Tracheal epithelial cell (primary cell): ENCODE data around the gene TMEM31. TPM values are rescaled to one million over a fixed set of nuclear protein-coding genes. Genes with fewer than 3 reads are reported as not detected.

Source experiments
- total RNA-seq: library from RNA; depleted of rRNA; stranded (reverse); fragments of >200 nt; gene quantifications from 2 replicates; pipeline ENCODE4 v1.2.1, GENCODE V29; 2014

The TMEM31 gene, protein sequence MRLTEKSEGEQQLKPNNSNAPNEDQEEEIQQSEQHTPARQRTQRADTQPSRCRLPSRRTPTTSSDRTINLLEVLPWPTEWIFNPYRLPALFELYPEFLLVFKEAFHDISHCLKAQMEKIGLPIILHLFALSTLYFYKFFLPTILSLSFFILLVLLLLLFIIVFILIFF
- not detected in 2 replicates for total RNA-seq

GRCh38 chrX:103710609-103711008 lies at the start of gene TMEM31:
Gene TMEM31, plus strand, starts transcription at chrX:103710909. Its CDS starts 1,350 bp downstream, at chrX:103712259.

DNA sequence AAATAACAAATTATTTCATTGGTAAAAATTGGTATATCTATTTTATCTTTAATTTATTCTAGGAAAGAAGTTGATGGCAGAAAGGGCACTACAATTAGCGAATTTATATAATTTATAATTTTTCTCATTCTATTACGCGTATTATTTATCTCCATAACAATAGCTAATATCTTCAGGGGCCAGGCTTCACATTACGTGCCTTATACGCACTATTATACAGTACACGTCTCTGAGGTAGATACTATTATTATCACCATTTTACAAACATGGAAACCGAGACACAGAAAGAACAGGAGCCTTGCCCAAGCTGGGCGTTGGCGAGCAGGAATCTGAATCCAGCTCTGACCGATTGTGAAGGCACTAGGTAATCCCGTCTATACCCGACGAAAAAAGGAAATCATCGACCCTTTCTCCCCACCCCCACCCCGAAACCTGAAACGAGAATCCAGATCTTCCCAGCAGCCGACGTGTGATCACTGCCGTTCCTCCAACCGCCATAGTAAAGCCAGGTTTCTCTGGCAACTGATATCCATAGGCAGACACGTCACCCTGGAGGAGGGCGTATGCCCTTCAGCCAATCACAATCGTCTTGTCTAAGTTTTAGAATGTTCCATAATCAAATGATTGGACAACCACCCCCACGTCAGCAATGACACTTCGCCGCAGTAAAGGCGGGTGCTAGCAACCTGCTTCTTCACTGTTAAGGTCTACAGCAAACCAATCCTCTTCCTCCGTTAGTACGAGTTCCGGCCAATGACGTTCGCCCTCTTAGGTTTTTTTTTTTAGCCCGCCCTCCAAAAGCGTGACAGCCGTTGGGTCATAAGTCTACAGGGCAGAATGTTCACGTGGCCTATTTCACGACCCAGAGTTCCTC lies 24.3 kb upstream of the TMEM31 start, which contains the start of gene MORF4L2:
Gene MORF4L2, minus strand, starts transcription at position 501 of the 874 bp plus-strand sequence. CDS start 9,672 bp downstream, outside the sequence.

Other genes starting within 250 kb of the TMEM31 start
- gene RAB40A, start 191.4 kb upstream of the TMEM31 start, total RNA-seq: not detected in 2 replicates
- 17.3 and 31.3 TPM in 2 replicates for gene TCEAL4, start 125.4 kb upstream of the TMEM31 start, total RNA-seq
- gene TCEAL3, start 102.9 kb upstream of the TMEM31 start, total RNA-seq: 1.3 and 2.9 TPM in 2 replicates
- gene TCEAL1, start 81.9 kb upstream of the TMEM31 start, total RNA-seq: 11.6 and 24.5 TPM in 2 replicates
- gene MORF4L2, start 24.2 kb upstream of the TMEM31 start, total RNA-seq: 318 and 687 TPM in 2 replicates
- not detected in 2 replicates for gene PLP1, start 65.9 kb downstream of the TMEM31 start, total RNA-seq
- gene RAB9B, start 121.3 kb downstream of the TMEM31 start, total RNA-seq: under 0.01 TPM in 1 of 2 replicates, not detected in the other